Measurements from ENCODE around the gene LMNA.

Gene LMNA

DNA sequence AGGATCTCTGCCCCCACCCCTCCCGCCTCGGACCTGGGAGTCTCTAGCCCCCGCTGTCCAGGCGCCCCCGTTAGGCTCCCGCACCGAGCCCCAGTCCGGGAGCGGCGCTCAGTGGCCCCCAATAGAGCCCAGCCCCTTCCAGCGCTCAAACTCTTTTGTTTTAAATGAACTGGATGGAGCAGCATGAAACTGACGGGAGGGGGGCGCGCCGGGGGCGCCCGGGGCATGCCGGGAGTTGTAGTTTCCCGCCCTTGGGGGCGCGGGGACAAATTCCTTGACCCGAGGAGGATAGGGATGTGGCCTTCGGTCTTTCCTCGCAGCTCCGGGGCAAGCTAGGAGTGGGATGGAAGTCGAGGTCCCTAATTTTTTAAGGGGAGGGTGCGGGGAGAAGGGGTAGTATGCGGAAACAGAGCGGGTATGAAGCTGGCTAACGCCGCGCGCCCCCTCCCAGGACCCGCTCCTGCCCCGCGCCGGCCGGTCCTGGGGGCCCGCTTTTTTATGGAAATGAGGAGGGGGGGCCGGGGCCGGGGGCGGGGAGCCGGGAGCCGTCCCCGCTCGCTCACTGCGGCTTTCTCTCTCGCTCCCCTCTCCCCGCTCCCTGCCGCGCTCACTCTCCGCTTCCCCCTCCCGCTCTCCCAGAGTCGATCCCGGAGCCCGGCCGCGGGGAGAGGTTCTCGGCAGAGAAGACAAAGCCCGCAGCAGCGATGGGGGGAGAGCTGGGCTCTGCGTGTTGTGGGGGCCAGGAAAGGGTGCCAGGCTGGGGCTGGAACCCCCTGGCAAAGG is 32.0 kb upstream of the LMNA start, which contains the start of gene MEX3A:
MEX3A (minus strand) TSS at position 157 of the 783 bp plus-strand sequence. CDS start 467 bp downstream, outside the sequence.
- DNase-seq (ENCODE audit: low spot score) = peak; percentile 97

DNA sequence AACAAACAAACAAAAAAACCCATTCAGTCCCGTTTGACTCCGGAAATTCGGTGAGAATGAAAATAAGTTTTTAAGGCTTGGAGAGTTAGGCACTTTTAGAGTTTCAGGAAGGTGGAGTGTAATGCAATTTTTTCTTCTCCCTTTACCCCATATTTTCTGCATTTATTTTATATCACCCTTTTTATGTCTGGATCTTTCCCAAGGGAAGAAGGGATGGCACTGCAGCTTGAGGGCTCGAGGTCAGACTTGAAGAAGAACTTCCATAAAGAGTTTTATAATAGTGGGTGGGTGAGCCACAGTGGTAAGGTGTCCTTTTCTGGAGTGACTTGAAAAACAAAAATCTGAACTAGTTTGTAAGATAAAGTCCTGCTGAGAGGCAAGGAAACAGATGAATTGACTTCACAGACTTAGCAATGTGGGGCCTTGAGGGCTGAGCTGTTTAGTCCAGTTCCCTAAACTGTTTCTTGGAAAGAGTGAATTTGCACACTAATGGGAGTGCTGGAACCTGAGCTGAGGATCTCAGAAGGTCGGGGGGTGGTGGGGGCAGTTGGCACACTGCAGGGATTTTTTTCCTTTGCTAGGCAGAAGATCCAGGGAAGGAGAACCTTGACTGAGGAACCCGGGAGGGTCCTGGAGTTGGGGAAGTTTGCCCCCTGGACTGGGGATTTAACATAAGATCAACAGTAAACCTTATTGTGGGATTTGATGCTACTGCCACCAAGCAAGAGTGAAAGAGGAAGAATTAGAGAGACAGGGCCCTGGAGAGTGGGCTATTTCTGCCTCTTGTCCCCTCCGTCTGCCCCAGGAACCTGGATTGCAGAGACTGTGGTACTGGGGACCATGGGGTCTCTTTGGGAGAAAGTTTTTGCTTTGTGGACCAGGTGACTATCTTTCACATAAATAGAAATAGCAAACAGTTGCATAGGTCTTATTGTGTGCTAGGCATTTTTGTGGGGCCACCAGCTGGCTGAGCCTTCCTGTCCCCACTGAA is 30.4 kb upstream of the LMNA start:
- DNase-seq (ENCODE audit: low spot score) = no peak

DNA sequence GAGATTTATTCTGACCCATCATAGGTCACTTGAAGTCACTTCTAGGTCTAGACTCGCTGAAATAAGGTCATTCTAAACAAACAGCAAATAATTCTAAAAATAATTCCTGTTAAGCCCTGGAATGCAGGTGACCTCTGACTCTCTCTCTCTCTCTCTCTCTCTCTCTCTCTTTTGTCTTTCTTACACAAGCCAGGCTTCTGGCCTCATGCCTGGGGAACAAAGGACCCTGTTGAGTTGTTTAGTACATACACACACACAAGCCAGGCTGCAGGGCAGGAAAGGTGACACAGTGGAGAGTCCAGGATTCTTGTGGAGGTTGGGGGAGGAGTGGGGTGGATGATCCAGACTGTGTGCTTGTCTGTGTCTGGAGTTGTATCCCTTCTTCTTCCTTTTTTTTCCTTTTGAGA is 28.3 kb upstream of the LMNA start:
- DNase-seq (ENCODE audit: low spot score) = peak; percentile 70

GRCh38 chr1:156089704-156090103 is 24.8 kb upstream of the LMNA start:
- no peak for DNase-seq (ENCODE audit: low spot score)

DNA sequence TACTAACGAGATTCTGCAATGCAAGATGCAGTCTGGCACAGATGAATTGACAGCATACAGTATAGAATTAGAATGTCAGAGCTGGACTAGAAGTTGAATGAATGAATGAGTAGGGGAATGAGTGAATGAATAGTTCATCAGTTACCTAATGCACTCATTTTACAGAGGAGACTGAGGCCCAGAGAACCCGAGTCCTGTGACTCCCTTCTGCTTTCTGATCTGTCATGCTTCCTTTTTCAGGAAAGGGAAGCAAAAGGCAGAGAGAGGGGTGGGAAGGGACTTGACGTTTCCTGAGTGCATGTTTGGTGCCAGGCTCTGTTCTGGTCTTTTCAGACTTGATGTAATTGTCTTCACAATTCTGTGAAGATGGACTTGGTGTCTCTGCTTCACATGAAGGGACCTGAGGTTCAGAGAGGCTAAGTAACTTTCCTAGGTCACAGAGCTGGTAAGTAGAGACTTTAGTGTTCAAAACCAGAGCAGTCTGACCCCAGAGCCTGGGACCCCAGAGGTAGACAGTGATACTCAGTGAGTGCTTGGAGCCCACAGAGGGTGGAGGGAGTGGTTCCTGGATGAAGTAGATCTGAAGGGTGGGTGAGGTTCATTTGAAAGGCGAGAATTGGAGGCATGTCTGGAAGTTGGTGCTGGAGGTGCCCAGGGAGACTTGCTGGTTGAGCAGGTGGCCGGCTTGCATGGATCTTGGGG is 24.2 kb upstream of the LMNA start:
- DNase-seq (ENCODE audit: low spot score) = no peak

GRCh38 chr1:156090840-156091188 is 23.7 kb upstream of the LMNA start:
- peak; percentile 90 for DNase-seq (ENCODE audit: low spot score)

GRCh38 chr1:156091610-156092009 is 22.9 kb upstream of the LMNA start:
- DNase-seq (ENCODE audit: low spot score) = no peak

GRCh38 chr1:156095906-156096508 is 18.5 kb upstream of the LMNA start:
- DNase-seq (ENCODE audit: low spot score) = no peak

- DNase-seq (ENCODE audit: low spot score) = peak; percentile 95
These were observed 17.7 kb upstream of the LMNA start for GRCh38 chr1:156096640-156097391.

- no peak for DNase-seq (ENCODE audit: low spot score)
These were observed 16.9 kb upstream of the LMNA start for GRCh38 chr1:156097499-156098178.

DNA sequence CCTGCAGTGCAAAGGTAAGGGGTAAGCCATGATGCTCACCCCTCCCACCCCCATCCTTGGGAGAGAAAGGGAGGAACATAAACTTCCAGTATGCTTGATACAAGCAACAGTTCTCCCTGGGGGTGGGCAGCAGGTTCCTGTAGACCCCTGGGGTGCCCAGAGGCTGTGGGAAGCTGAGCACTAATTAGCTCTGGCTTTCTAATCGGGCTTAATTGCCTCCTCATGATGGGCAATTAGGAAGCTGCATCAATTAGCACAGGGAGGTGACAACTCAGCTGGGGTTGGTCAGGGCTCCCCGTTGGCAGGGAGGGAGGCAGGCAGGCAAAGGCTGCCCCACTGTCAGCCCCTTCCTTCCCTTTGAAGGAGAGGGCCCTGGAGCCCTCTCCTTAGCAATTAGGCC is 15.7 kb upstream of the LMNA start:
- DNase-seq (ENCODE audit: low spot score) = no peak

- DNase-seq (ENCODE audit: low spot score) = no peak
These were observed 15.2 kb upstream of the LMNA start for GRCh38 chr1:156099282-156099681.

- DNase-seq (ENCODE audit: low spot score) = no peak
These were observed 14.1 kb upstream of the LMNA start for GRCh38 chr1:156100205-156100995.

DNA sequence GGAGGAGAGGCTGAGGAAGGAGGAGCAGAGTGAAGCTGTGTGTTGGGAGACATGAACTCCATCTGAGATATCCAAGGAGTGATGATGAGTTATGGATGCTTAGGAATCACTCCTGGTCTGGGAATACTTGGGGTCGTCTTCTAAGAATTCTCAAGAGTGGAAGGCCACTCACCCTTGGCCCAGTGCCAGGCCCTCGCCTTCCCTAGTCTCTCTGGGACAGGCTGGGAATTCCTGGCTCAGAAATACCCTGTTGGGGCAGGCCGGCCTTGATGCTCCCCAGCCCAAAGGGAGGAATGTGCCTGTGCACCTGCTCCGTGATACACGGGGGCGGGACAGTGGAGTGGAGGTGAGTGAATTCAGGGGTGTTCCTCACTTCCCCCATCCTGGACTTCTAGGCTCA is 12.6 kb upstream of the LMNA start:
- DNase-seq (ENCODE audit: low spot score) = no peak

DNA sequence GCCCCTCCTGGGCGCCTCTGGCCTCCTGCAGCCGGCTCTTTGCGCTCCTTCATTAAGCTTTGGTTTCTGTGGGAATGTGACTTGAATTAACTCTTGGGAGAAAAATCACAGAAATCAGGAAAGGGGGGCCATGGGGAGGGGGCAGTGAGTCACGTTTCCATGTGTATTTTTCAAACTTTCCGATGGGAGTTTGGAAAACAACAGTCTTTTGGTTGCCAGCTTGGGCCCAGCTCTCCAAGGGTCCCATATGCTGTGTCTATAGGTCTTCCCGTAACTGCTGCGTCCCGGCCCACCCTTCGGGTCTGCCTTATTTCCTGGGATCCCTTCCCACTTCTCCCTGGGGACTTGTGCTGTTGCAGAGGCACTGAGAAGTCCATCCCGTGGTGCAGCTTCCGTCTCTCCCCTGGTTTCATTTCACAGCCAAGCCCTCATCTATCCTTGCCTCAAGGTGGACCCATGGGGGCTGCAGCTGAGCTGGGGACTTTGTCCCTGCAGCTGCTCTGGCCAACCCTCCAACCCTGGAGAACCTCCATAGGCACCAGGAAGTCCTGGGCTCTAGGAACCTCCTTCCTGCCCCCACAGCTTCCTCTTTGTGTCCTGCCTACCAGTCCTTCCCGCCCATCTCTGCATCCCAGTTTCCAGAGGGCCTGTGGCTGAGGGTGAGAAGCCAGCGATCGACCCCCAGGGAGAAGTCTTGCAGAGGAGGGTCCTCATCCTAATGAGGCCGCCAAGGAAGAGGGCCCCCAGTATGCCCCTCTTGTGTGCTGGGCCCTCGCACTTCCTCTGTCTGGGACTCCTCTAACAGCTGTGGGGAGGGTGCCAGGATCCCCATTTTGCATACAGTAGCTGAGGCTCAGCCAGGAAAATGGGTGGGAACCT is 11.6 kb upstream of the LMNA start:
- no peak for DNase-seq (ENCODE audit: low spot score)

- DNase-seq (ENCODE audit: low spot score) = no peak
These were observed 11.0 kb upstream of the LMNA start for GRCh38 chr1:156103521-156103947.

DNA sequence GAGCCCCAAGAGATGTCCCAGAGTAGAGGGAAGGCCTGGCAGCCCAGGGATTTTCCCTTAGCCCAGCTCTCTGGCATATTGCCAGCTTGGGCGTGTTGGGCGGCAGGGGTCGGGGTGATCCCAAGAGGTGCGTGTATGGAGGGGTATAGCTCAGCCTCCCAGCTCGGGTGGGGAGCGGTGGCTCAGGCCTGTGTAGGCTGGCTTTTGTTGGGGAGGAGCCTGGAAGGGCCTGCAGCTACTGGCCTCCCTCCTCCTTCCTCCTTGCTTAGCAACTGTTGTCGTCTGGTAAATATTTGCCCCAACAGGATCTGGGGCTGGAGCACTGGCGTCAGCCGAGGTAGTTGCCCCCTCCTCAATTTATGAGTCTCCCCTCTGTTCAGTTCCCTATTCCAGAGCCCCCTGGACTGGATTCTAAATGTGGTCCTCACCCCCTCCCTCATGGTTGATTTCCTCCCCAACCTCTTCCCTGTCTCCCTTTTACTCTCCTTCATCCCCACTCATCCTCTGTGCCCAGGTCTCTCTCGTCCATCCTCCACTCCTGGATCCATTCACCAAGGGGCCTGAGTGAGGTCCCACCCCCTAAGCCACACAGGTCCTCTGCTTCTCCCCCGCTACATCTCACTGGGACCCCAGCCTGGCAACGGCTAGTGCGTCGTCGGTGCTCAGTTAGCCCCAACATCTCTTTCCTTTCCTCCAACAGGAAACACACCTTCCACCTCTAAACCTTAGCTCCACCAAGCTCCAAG is 10.3 kb upstream of the LMNA start:
- no peak for DNase-seq (ENCODE audit: low spot score)
